Tibial artery (tissue), 4 donors: Measurements from ENCODE around the gene PNLDC1.

Experiments
- DNase-seq, 2 donors: peaks; one replicate each; pipeline ENCODE4 v3.0.0-alpha.2; 2019
- H3K27ac ChIP-seq, 2 donors: fragments of 200-600 bp; sonication (generic) in 1 of 2; 1 replicate in 1 of 2; 2 replicates in 1 of 2; pipeline ENCODE4 v1.5.1; 2018 to 2019; ENCODE audit warnings: mild to moderate bottlenecking in 1 of 2
- H3K27me3 ChIP-seq, 2 donors: fragments of 200-600 bp; sonication (generic) in 1 of 2; one replicate each; pipeline versions ENCODE4 v1.5.1 to v1.6.0; 2016 to 2019
- H3K36me3 ChIP-seq, 3 donors: fragments of 200-600 bp; sonication (generic) in 2 of 3; one replicate each; pipeline ENCODE4 v1.5.1; 2016 to 2019; ENCODE audit warnings: mild to moderate bottlenecking in 2 of 3
- H3K4me1 ChIP-seq, 4 donors: fragments of 200-600 bp; sonication (generic) in 2 of 4; 1 replicate in 3 of 4; 2 replicates in 1 of 4; pipeline ENCODE4 v1.5.1; 2016 to 2019
- H3K4me3 ChIP-seq, 2 donors: fragments of 200-600 bp; sonication (generic) in 1 of 2; 1 replicate in 1 of 2; 2 replicates in 1 of 2; pipeline ENCODE4 v1.5.1; 2018 to 2019; ENCODE audit warnings: mild to moderate bottlenecking in 2 of 2
- H3K9me3 ChIP-seq, 3 donors: fragments of 200-600 bp; sonication (generic) in 1 of 3; one replicate each; pipeline ENCODE4 v1.5.1; 2016 to 2019
- intact Hi-C: fragments of 100-400 bp; cut with DNase I; formaldehyde crosslinking; loops from one replicate; pipeline ENCODE4 v1.15.0; 2023; ENCODE audit warnings: low total_unique reads
- TF ChIP-seq, protein P1 (sequence below), 2 experiments: fragments of 200-600 bp in 1 of 2; fragments of 450-650 bp in 1 of 2; IDR thresholded peaks; one replicate each; pipeline ENCODE4 v1.5.1; 2017 to 2019; ENCODE audit warnings: antibody characterized with exemption in 2 of 2, mild to moderate bottlenecking in 1 of 2, moderate library complexity in 1 of 2

Gene PNLDC1

DNA sequence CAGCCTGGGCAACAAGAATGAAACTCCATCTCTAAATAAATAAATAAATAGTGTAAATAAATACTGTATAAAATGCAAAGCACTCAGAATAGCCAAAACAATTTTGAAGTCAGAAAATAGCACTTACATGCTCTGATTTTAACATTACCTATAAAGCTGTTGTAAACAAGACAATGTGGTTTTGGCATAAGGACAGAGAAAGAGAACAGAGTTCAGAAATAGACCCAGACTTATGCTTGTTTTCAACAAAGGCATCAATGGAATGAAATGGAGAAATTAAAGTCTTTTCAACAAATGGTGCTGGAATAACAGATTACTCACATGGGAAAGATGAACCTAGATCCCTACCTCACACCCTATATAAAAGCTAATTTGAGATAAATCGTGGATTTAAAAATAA is 27.9 kb upstream of the PNLDC1 start:
- peaks cover 24 to 83% (median 26%) of the 10 kb centered on the region in 3 donors for H3K36me3 ChIP-seq
- intact Hi-C loops, result no loop called here
- H3K27ac ChIP-seq, result no peak overlapping the region
- TF ChIP-seq, protein P1, sequence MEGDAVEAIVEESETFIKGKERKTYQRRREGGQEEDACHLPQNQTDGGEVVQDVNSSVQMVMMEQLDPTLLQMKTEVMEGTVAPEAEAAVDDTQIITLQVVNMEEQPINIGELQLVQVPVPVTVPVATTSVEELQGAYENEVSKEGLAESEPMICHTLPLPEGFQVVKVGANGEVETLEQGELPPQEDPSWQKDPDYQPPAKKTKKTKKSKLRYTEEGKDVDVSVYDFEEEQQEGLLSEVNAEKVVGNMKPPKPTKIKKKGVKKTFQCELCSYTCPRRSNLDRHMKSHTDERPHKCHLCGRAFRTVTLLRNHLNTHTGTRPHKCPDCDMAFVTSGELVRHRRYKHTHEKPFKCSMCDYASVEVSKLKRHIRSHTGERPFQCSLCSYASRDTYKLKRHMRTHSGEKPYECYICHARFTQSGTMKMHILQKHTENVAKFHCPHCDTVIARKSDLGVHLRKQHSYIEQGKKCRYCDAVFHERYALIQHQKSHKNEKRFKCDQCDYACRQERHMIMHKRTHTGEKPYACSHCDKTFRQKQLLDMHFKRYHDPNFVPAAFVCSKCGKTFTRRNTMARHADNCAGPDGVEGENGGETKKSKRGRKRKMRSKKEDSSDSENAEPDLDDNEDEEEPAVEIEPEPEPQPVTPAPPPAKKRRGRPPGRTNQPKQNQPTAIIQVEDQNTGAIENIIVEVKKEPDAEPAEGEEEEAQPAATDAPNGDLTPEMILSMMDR (IDR thresholded peaks at IDR 0.05), result no peak
- no peaks in the 10 kb centered on the region for H3K4me1 ChIP-seq
- H3K27me3 ChIP-seq, result no peaks in the 10 kb centered on the region
- DNase-seq, result no peak
- no peak overlapping the region for H3K4me3 ChIP-seq
- no peaks in the 10 kb centered on the region for H3K9me3 ChIP-seq

DNA sequence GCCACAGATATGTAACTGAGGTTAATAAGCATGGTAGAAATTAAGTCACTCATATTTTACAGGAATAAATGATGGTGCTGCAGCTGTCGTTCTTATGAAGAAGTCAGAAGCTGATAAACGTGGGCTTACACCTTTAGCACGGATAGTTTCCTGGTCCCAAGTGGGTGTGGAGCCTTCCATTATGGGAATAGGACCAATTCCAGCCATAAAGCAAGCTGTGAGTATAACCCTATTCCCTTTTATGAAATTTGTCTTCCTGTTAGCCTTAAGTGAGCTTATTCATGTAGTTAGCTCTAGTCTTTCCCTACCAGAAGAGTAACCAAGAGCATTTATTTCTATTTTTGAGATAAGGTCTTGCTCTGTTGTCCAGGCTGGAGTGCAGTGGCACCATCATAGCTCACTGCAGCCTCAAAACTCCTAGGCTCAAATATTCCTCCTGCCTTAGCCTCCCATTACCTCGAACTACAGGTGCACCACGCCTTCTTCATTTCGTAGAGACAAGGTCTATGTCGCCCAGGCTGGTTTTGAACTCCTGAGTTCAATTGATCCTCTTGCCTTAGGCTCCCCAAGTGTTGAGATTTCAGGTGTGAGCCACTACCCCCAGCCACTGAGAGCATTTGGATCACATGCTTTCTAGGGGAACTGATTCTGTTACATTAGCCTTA is 22.7 kb upstream of the PNLDC1 start:
- no peak overlapping the region for H3K4me3 ChIP-seq
- DNase-seq, result no peak
- intact Hi-C loops, result no loop called here
- H3K9me3 ChIP-seq, result no peaks in the 10 kb centered on the region
- TF ChIP-seq, protein P1 (IDR thresholded peaks at IDR 0.05), result no peak
- peaks cover 0 to 4% (median 0%) of the 10 kb centered on the region in 4 donors for H3K4me1 ChIP-seq
- H3K36me3 ChIP-seq, result peaks cover 52 to 90% (median 56%) of the 10 kb centered on the region in 3 donors
- H3K27me3 ChIP-seq, result no peaks in the 10 kb centered on the region
- H3K27ac ChIP-seq, result no peak overlapping the region

DNA sequence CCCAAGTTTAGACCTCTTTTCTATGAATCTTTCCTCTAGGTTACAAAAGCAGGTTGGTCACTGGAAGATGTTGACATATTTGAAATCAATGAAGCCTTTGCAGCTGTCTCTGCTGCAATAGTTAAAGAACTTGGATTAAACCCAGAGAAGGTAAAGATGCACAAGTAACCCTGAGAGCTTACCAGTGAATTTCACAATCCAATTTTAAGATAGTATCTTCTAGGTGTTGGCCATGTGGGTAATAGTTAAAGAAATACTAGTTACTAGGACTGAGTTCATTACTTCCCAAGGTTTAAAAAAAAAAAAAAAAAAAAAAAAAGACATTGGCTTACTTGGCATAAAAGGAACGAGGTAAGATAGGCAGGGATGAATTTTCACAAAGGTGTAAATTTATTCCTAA is 21.9 kb upstream of the PNLDC1 start:
- H3K4me3 ChIP-seq, result no peak overlapping the region
- H3K27ac ChIP-seq, result no peak overlapping the region
- DNase-seq, result no peak
- no peaks in the 10 kb centered on the region for H3K27me3 ChIP-seq
- TF ChIP-seq, protein P1 (IDR thresholded peaks at IDR 0.05), result no peak
- intact Hi-C loops, result no loop called here
- H3K4me1 ChIP-seq, result peaks cover 0 to 6% (median 2%) of the 10 kb centered on the region in 4 donors
- H3K9me3 ChIP-seq, result no peaks in the 10 kb centered on the region
- peaks cover 58 to 90% (median 63%) of the 10 kb centered on the region in 3 donors for H3K36me3 ChIP-seq

DNA sequence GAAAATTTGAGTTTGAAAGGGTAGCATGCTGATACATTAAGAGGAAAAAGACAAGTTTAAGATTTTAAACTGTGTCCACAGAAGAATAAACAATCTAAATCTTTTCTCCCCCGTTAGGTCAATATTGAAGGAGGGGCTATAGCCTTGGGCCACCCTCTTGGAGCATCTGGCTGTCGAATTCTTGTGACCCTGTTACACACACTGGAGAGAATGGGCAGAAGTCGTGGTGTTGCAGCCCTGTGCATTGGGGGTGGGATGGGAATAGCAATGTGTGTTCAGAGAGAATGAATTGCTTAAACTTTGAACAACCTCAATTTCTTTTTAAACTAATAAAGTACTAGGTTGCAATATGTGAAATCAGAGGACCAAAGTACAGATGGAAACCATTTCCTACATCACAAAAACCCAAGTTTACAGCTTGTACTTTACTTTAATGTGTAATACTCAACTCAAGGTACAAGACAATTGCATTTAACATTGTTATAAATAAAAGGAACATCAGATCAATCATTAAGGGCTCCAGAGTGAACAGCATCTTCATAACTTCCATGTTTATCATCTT is 21.5 kb upstream of the PNLDC1 start:
- DNase-seq, result no peak
- Histone ChIP-seq H3K27ac (no peak overlapping the region), H3K4me1 (peaks cover 0 to 8% (median 2%) of the 10 kb centered on the region in 4 donors), H3K9me3 (no peaks in the 10 kb centered on the region), H3K27me3 (no peaks in the 10 kb centered on the region), H3K36me3 (peaks cover 61 to 93% (median 68%) of the 10 kb centered on the region in 3 donors), H3K4me3 (no peak overlapping the region)
- intact Hi-C loops, result no loop called here
- TF ChIP-seq, protein P1 (IDR thresholded peaks at IDR 0.05), result no peak

DNA sequence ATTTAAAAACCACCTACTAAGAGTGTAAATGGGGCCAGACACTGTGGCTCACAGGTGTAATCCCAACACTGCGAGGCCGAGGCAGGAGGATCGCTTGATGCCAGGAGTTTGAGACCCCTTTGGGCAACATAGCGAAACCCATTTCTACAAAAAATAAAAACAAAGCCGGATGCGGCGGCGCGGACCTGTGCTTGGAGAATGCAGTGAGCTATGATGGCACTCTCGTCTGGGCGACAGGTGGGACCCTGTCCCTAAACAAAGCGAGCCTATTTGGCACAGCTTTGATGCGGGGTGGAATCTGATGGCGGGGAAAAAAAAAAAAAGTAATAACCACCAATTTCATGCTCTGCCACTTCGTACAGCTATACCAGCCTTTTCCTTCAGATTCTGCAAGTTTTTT is 11.8 kb upstream of the PNLDC1 start:
- intact Hi-C loops, result loop anchor here (2.0 kb wide), 1 partner anchor 61 kb away; the partner anchor contains the start of gene WTAP
- H3K27me3 ChIP-seq, result no peaks in the 10 kb centered on the region
- no peaks in the 10 kb centered on the region for H3K9me3 ChIP-seq
- H3K4me3 ChIP-seq, result peak overlapping the region; percentile 80 to 92
- H3K27ac ChIP-seq, result peak overlapping the region; percentile 96 to 98
- TF ChIP-seq, protein P1 (IDR thresholded peaks at IDR 0.05), result no peak
- peaks cover 0 to 68% (median 42%) of the 10 kb centered on the region in 4 donors for H3K4me1 ChIP-seq
- no peak for DNase-seq
- peaks cover 41 to 50% (median 42%) of the 10 kb centered on the region in 3 donors for H3K36me3 ChIP-seq
